ENCODE results near the gene RASSF8.

Gene RASSF8

GRCh38 chr12:25965682-25966081 is 7.2 kb downstream of the RASSF8 start:
- no peak for FAIRE-seq

- FAIRE-seq, result no peak
Measured at GRCh38 chr12:25970082-25970481, 11.6 kb downstream of the RASSF8 start.

GRCh38 chr12:25970916-25971653 is 12.6 kb downstream of the RASSF8 start:
- no peak for FAIRE-seq

GRCh38 chr12:25971654-25972041 is 13.2 kb downstream of the RASSF8 start:
- no peak for FAIRE-seq

- FAIRE-seq, result no peak
Measured at GRCh38 chr12:25972783-25973182, 14.3 kb downstream of the RASSF8 start.

GRCh38 chr12:25975179-25975578 is 16.7 kb downstream of the RASSF8 start:
- no peak for FAIRE-seq

- no peak for FAIRE-seq
Measured at GRCh38 chr12:25975682-25976081, 17.2 kb downstream of the RASSF8 start.

- no peak for FAIRE-seq
Measured at GRCh38 chr12:25976289-25976688, 17.8 kb downstream of the RASSF8 start.

- FAIRE-seq, result no peak
Measured at GRCh38 chr12:25977047-25977446, 18.6 kb downstream of the RASSF8 start.

- no peak for FAIRE-seq
Measured at GRCh38 chr12:25979059-25979458, 20.6 kb downstream of the RASSF8 start.

- FAIRE-seq, result no peak
Measured at GRCh38 chr12:25979563-25979962, 21.1 kb downstream of the RASSF8 start.

GRCh38 chr12:25980035-25980434 is 21.6 kb downstream of the RASSF8 start:
- FAIRE-seq, result no peak

GRCh38 chr12:25981597-25981996 is 23.1 kb downstream of the RASSF8 start:
- no peak for FAIRE-seq

- FAIRE-seq, result no peak
Measured at GRCh38 chr12:25982416-25982815, 23.9 kb downstream of the RASSF8 start.

- FAIRE-seq, result no peak
Measured at GRCh38 chr12:25983625-25984024, 25.1 kb downstream of the RASSF8 start.

GRCh38 chr12:25984759-25985158 is 26.3 kb downstream of the RASSF8 start:
- FAIRE-seq, result no peak

- no peak for FAIRE-seq
Measured at GRCh38 chr12:25985316-25986175, 27.1 kb downstream of the RASSF8 start.

- no peak for FAIRE-seq
Measured at GRCh38 chr12:25986180-25986579, 27.7 kb downstream of the RASSF8 start.

GRCh38 chr12:25988505-25988904 is 30.0 kb downstream of the RASSF8 start:
- no peak for FAIRE-seq

GRCh38 chr12:25990495-25990894 is 32.0 kb downstream of the RASSF8 start:
- FAIRE-seq, result no peak

- FAIRE-seq, result no peak
Measured at GRCh38 chr12:25992026-25992782, 33.7 kb downstream of the RASSF8 start.

GRCh38 chr12:25993901-25994651 is 35.6 kb downstream of the RASSF8 start:
- no peak for FAIRE-seq

Measured in colon (tissue), 2 donors.